Immature natural killer cell (primary cell): ENCODE data around the gene PRKCSH. TPM values are rescaled to one million over a fixed set of nuclear protein-coding genes. Genes with fewer than 3 reads are reported as not detected.

Experiments used
- DNase-seq, 3 donors: peaks; one replicate each; pipeline ENCODE4 v3.0.0; 2022; ENCODE audit warnings: mixed read lengths in 1 of 3
- H3K27ac Mint-ChIP-seq, 6 donors: one replicate each; pipeline ENCODE4 v1.8.0; 2020; ENCODE audit warnings: mixed read lengths in 6 of 6, mild to moderate bottlenecking in 5 of 6, inconsistent platforms in 4 of 6, moderate library complexity in 3 of 6
- H3K27me3 Mint-ChIP-seq, 3 donors: one replicate each; pipeline ENCODE4 v1.8.0; 2020 to 2021; ENCODE audit warnings: low read depth in 3 of 3, mild to moderate bottlenecking in 3 of 3, mixed read lengths in 3 of 3, moderate library complexity in 3 of 3, inconsistent platforms in 1 of 3
- H3K36me3 Mint-ChIP-seq, 3 donors: one replicate each; pipeline ENCODE4 v1.8.0; 2020; ENCODE audit warnings: mixed read lengths in 3 of 3, inconsistent platforms in 2 of 3, mild to moderate bottlenecking in 2 of 3
- H3K4me1 Mint-ChIP-seq, 2 donors: one replicate each; pipeline ENCODE4 v1.8.0; 2020; ENCODE audit warnings: inconsistent platforms in 2 of 2, mild to moderate bottlenecking in 2 of 2, mixed read lengths in 2 of 2, moderate library complexity in 1 of 2
- H3K4me3 Mint-ChIP-seq, 5 donors: one replicate each; pipeline ENCODE4 v1.8.0; 2020; ENCODE audit warnings: mild to moderate bottlenecking in 5 of 5, mixed read lengths in 5 of 5, inconsistent platforms in 3 of 5, moderate library complexity in 3 of 5
- H3K9me3 Mint-ChIP-seq, 6 donors: one replicate each; pipeline ENCODE4 v1.8.0; 2020; ENCODE audit warnings: mild to moderate bottlenecking in 6 of 6, mixed read lengths in 6 of 6, inconsistent platforms in 4 of 6, moderate library complexity in 3 of 6
- polyA plus RNA-seq, 3 donors: library from polyadenylated mRNA; unstranded; fragments of 300-500 nt; fragmentation: Illumina TruSeq; gene quantifications; one replicate each; pipeline ENCODE4 v1.2.3, GENCODE V29; 2021

PRKCSH gene, protein sequence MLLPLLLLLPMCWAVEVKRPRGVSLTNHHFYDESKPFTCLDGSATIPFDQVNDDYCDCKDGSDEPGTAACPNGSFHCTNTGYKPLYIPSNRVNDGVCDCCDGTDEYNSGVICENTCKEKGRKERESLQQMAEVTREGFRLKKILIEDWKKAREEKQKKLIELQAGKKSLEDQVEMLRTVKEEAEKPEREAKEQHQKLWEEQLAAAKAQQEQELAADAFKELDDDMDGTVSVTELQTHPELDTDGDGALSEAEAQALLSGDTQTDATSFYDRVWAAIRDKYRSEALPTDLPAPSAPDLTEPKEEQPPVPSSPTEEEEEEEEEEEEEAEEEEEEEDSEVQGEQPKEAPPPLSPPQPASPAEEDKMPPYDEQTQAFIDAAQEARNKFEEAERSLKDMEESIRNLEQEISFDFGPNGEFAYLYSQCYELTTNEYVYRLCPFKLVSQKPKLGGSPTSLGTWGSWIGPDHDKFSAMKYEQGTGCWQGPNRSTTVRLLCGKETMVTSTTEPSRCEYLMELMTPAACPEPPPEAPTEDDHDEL
- 10 to 100 TPM; 13.7 to 75.6 (median 28.4) TPM for polyA plus RNA-seq

DNA sequence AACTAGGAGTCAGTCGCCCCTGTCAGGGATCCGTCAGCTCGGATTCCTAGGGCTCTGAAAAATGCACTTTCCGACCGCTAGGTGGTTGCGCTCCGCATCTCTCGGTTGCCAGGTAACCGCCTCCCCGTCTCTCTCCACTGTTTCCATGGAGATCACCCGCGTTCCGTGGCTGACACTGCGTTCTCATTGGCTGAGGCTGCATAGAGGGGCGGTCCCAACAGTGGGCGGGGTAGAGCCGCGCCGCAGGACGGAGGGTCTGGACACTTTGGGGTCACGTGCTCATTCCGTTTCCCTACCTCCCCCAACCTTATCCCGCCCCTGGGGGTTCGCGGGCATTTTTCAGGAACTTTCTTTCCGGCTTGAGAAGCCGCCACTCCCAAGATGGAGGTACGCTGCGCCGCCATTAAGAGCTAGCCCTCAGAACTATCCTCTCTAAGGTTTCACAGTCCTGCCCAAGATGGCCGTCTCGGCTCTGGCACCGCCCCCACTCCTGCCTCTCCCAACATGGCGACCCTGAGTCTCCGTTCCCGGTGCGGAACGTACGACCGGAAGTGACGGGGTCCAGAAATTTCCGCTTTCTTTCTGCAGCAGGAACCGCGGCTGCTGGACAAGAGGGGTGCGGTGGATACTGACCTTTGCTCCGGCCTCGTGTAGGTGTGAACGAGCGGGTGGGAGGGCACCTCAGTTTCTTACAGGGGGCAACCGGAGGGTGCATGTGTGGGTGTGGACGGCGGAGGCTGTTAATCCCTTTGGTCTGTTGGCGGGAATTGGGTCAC, at the start of gene PRKCSH, which contains the start of gene ODAD3:
PRKCSH (plus strand) TSS at position 579 of the 776 bp plus-strand sequence. CDS start 483 bp downstream, outside the sequence.
ODAD3 (minus strand) TSS at position 65 of the 776 bp plus-strand sequence. CDS start 105 bp downstream, outside the sequence.
- peak; percentile 98 to 99 (median 99) for DNase-seq
- Mint-ChIP-seq H3K27ac (peak within 1 kb of the TSS; percentile 92 to 99 (median 98)), H3K27me3 (peaks cover 5 to 8% (median 6%) of the 10 kb centered on the region in 3 donors), H3K36me3 (peaks cover 3 to 11% (median 9%) of the 10 kb centered on the region in 3 donors), H3K4me3 (peak within 1 kb of the TSS; percentile 99 to 100 (median 100)), H3K9me3 (no peaks in the 10 kb centered on the region), H3K4me1 (peaks cover 24 to 32% of the 10 kb centered on the region in 2 donors)

- no peak for DNase-seq
- Mint-ChIP-seq H3K4me1 (peaks cover 7 to 8% of the 10 kb centered on the region in 2 donors), H3K27ac (no peak overlapping the region), H3K27me3 (peaks cover 2 to 9% (median 7%) of the 10 kb centered on the region in 3 donors), H3K4me3 (no peak overlapping the region), H3K9me3 (peaks cover 0 to 3% (median 0%) of the 10 kb centered on the region in 6 donors), H3K36me3 (no peaks in the 10 kb centered on the region)
These were observed 48.0 kb upstream of the PRKCSH start for GRCh38 chr19:11387162-11388034.

DNA sequence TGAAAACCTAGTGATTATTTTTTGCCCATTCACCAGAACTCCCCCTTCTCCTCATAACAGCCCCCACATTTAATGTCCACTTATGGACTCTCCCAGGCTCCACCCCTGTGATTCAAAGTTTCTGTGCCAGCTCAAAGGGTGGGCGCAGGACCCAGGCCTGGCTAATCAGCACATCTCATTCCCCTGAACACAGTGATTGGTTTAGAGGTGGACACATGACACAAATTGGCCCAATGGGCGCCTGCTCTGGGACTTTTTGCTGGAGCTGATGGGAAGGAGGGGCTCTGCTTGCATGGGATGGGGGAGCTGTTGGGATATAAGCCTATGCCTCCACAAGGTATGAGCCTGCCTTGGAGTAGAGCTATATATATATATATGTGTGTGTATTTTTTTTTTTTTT, 45.1 kb upstream of the PRKCSH start:
- Mint-ChIP-seq H3K4me1 (peaks cover 0 to 2% of the 10 kb centered on the region in 2 donors), H3K4me3 (no peak overlapping the region), H3K36me3 (peaks cover 0 to 2% (median 0%) of the 10 kb centered on the region in 3 donors), H3K9me3 (peaks cover 0 to 3% (median 0%) of the 10 kb centered on the region in 6 donors), H3K27ac (peak overlapping the region in 1 of 6 donors; percentile 56), H3K27me3 (peaks cover 0 to 7% (median under 1%) of the 10 kb centered on the region in 3 donors)
- no peak for DNase-seq

- Mint-ChIP-seq H3K9me3 (peaks cover 0 to 3% (median 0%) of the 10 kb centered on the region in 6 donors), H3K27me3 (peaks cover 0 to 7% (median 0%) of the 10 kb centered on the region in 3 donors), H3K27ac (no peak overlapping the region), H3K4me3 (no peak overlapping the region), H3K36me3 (peaks cover 0 to 3% (median 0%) of the 10 kb centered on the region in 3 donors), H3K4me1 (peaks cover 0 to 2% of the 10 kb centered on the region in 2 donors)
- no peak for DNase-seq
These were observed 44.3 kb upstream of the PRKCSH start for GRCh38 chr19:11390933-11391680.

DNA sequence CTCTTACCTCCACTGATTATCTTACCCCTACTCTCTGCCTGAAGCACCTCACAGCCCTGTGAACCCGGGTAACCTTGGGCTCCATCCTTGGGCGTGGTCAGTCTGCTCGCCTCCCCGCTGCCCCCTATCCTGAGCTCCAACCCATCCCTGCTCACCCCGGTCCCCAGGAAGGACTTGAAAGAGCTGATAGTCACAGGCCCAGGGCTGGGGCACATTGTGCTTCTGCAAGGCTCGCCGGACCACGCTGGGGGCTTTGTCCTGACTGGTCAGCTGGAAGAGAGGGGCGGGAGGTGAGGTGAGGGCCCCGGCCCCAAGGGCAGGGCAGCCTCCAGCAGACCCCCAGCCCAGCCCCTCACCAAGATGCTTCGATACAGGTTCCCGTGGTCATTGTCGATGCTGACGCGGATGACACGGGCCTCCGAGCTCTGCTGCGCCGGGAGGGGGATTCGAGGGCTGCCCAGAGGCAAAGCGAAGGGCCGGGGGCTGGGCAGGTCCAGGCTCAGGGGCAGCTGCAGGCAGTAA, 38.3 kb upstream of the PRKCSH start:
- Mint-ChIP-seq H3K27me3 (peaks cover 0 to 5% (median 2%) of the 10 kb centered on the region in 3 donors), H3K27ac (no peak overlapping the region), H3K36me3 (peaks cover 0 to 3% (median 0%) of the 10 kb centered on the region in 3 donors), H3K9me3 (peaks cover 0 to 2% (median 0%) of the 10 kb centered on the region in 6 donors), H3K4me1 (peaks cover 0 to 2% of the 10 kb centered on the region in 2 donors), H3K4me3 (no peak overlapping the region)
- no peak for DNase-seq

DNA sequence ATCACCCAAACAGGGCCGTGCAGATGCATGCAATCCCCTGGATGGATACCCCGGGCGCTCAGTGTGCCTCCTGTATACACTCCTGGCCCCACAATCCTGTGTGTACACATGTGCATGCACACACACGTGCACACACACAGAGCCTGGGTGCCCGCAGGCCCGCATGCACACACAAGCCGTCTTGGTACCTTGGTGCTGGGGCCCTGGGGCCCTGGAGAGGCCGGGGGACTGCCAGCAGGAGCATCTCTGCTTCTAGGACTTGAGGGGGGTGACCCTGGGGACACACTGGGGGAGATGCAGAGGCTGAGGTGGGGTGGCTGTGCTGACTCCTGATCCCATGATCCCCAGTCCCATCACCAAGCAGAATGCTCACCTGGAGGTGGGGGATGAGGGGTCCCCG, 35.8 kb upstream of the PRKCSH start:
- Mint-ChIP-seq H3K27ac (no peak overlapping the region), H3K36me3 (peaks cover 0 to 3% (median 0%) of the 10 kb centered on the region in 3 donors), H3K9me3 (peaks cover 0 to 2% (median 0%) of the 10 kb centered on the region in 6 donors), H3K27me3 (peaks cover 0 to 2% (median 2%) of the 10 kb centered on the region in 3 donors), H3K4me1 (no peaks in the 10 kb centered on the region), H3K4me3 (no peak overlapping the region)
- DNase-seq = no peak

DNA sequence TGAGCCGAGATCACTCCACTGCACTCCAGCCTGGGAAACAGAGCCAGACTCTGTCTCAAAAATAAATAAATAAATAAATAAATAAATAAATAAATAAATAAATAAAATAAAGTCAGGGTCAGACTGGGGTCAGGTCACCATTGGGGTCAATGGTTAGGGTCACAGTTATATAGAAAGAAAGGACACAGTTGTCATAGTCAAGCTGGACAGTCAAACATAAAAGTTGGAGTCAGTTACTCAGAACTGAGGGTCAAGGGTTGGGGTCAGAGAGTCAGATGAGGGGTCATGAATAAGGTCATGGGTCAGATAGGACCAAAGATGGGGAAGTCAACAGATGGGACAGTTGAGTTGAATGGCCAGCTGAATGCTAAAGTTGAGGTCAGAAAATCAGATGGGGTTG, 34.6 kb upstream of the PRKCSH start:
- Mint-ChIP-seq H3K27me3 (peaks cover 0 to 2% (median 0%) of the 10 kb centered on the region in 3 donors), H3K9me3 (peaks cover 0 to 2% (median 0%) of the 10 kb centered on the region in 6 donors), H3K4me1 (no peaks in the 10 kb centered on the region), H3K4me3 (no peak overlapping the region), H3K27ac (no peak overlapping the region), H3K36me3 (no peaks in the 10 kb centered on the region)
- DNase-seq = no peak

DNA sequence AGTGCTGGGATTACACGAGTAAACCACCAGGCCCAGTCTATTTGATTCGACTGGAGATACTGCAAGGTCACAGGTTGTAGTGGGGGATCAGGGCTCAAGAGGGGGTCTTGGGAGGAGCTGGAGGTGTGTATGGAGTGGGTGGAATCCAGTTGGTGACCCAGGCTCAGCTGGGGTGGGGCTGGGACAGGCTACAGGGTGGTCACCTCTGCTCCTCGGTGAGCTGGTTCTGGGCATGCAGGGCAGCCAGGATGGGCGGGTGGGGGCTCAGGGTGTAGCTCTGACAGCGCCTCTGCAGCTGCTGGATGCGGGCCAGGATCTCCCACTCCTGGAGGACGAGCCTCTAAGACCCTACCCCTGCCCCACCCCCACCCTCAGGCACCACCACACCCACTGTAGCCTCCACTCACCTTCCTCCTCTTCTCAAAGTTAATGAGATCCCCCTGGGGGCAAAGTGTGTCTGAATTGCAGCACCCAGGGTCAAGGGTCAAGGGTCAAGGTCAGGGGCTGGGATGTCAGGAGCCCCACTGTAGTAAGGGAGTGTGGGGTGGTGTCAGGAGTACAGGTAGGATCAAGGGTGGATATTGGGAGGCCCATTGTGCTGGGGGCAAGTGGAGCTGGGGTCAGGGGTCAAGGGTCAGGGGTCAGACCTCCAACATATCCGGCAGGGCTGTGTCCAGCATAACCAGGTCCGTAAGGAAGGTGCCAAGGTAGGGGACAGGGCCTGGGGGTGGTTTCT, 33.5 kb upstream of the PRKCSH start:
- Mint-ChIP-seq H3K4me1 (no peaks in the 10 kb centered on the region), H3K27ac (no peak overlapping the region), H3K36me3 (no peaks in the 10 kb centered on the region), H3K4me3 (no peak overlapping the region), H3K9me3 (peaks cover 0 to 2% (median 0%) of the 10 kb centered on the region in 6 donors), H3K27me3 (peaks cover 0 to 2% (median 0%) of the 10 kb centered on the region in 3 donors)
- no peak for DNase-seq

- no peaks in the 10 kb centered on the region for H3K36me3 Mint-ChIP-seq
- H3K4me3 Mint-ChIP-seq = no peak overlapping the region
- H3K27ac Mint-ChIP-seq = no peak overlapping the region
- H3K4me1 Mint-ChIP-seq = no peaks in the 10 kb centered on the region
- H3K27me3 Mint-ChIP-seq = peaks cover 0 to 5% (median 4%) of the 10 kb centered on the region in 3 donors
- no peak for DNase-seq
- no peaks in the 10 kb centered on the region for H3K9me3 Mint-ChIP-seq
These were observed 30.7 kb upstream of the PRKCSH start for GRCh38 chr19:11404588-11405222.

- Mint-ChIP-seq H3K4me3 (no peak overlapping the region), H3K9me3 (no peaks in the 10 kb centered on the region), H3K36me3 (no peaks in the 10 kb centered on the region), H3K4me1 (no peaks in the 10 kb centered on the region), H3K27ac (no peak overlapping the region), H3K27me3 (peaks cover 0 to 5% (median 4%) of the 10 kb centered on the region in 3 donors)
- no peak for DNase-seq
These were observed 29.4 kb upstream of the PRKCSH start for GRCh38 chr19:11405846-11406643.
